Measurements from ENCODE around the gene AIDA.
"Not testable (repeated sequence)": the region's sequence is repeated elsewhere in the genome, so short reads cannot be mapped to it uniquely, and the experiment has no call there.

The AIDA gene

DNA sequence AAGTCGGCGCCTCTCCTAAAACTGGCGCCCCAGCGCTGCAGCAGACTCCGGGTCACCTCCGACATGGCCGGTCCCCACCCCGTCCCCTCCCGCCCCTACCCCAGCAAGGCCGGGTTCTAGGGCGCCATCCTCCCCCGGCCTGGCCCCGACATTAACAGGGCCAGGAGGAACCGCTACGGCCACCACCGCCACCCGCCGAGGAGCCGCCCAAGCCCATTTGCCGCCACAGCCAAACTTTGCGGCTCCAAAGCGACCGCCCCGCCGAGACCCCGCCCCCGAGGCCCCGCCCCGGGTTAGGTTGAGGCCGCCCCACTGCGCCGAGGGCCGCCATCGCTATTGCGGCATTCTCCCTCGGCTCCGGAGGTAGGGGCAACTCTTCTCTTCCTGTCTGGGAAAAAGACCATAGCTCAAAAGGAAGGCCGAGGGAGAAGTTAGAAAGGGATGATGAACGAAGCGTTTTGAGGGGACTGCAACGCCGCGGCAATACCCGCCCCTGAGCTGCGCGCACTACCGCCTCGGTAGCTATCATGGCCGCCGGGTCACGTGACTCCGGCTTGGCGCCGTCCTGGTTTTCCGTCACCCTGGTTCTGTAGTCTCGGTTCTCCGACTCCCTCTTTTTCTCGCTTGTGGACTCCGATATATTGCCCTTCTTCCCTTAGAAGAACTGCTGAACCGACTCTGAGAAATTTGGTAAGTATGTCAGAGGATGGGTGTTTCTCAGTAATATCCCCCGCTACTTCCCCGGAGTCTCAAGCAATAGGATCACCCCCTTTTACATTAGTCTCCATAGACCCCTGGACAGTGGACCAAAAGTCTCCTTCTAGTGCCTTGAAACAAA lies at the start of gene AIDA, which contains the start of gene BROX:
AIDA (minus strand) TSS at position 239 of the 838 bp plus-strand sequence; CDS start at position 65, 174 bp downstream.
BROX (plus strand) TSS at position 312 of the 838 bp plus-strand sequence. CDS start 3,136 bp downstream, outside the sequence.
- peak; percentile 94 for DNase-seq (ENCODE audit: low read depth)

GRCh38 chr1:222761083-222761482 lies 48.8 kb upstream of the AIDA start:
- DNase-seq (ENCODE audit: low read depth), result no peak

DNA sequence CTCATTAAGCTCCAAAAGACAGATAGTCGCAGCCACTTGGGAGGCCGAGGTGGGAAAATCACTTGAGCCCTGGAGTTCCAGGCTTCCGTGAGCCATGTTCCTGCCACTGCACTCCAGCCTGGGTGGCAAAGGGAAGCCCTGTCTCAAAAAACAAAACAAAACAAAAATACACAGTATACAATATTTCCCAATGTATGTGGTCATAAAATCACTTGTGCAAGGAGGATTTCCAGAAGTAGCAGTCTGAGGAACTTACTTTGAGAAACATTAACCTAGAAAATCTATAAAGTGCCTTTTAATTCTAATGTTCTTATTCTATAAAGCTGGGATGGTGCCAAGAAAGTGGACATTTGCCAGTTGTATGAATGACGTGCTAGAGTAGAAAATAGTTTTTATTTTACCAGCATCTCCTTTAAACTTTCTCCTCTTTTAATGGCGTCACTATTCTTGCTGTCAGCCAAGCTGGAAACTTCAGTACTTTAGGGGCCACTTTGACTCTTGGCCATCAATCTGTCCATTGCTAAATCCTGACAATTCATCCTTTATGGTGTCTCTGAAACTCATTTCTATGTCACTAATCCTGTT lies 47.3 kb upstream of the AIDA start:
- DNase-seq (ENCODE audit: low read depth), result no peak

GRCh38 chr1:222757646-222758268 lies 45.5 kb upstream of the AIDA start:
- no peak for DNase-seq (ENCODE audit: low read depth)

- no peak for DNase-seq (ENCODE audit: low read depth)
Measured at GRCh38 chr1:222754366-222755139, 42.3 kb upstream of the AIDA start.

GRCh38 chr1:222751255-222751654 lies 39.0 kb upstream of the AIDA start:
- no peak for DNase-seq (ENCODE audit: low read depth)

GRCh38 chr1:222750651-222751050 lies 38.4 kb upstream of the AIDA start:
- DNase-seq (ENCODE audit: low read depth), result no peak

GRCh38 chr1:222749927-222750326 lies 37.6 kb upstream of the AIDA start:
- no peak for DNase-seq (ENCODE audit: low read depth)

DNA sequence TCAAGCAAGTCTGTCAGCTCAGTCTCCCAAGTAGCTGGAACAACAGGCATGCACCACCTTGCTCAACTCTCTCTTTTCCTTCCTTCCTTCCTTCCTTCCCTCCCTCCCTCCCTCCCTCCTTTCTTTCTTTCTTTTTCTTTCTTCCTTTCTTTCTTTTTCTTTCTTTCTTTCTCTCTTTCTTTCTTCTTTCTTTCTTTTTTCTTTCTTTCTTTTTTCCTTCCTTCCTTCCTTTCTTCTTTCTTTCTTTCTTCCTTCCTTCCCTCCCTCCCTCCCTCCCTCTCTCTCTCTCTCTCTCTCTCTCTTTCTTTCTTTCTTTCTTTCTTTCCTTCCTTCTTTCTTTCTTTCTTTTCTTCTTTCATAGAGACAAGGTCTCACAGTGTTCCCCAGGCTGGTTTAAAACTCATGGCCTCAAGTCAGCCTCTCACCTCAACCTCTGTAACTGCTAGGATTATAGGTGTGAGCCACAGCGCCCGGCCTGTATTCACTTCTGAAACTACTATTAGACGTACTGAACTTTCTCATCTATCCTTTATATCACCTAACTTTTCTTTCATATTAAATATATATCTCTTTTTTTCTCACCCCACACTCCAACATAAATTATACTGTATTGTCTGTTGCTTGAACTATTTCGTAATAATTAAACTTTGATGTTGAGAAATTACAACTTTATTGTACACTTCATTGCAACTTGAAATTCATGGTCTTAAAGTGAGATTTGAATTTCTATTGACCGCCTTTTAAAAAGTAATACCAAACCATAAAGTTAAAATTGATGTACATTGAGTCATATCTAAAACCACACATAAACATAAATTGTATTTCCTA lies 29.6 kb upstream of the AIDA start:
- not testable (repeated sequence) for DNase-seq (ENCODE audit: low read depth)

DNA sequence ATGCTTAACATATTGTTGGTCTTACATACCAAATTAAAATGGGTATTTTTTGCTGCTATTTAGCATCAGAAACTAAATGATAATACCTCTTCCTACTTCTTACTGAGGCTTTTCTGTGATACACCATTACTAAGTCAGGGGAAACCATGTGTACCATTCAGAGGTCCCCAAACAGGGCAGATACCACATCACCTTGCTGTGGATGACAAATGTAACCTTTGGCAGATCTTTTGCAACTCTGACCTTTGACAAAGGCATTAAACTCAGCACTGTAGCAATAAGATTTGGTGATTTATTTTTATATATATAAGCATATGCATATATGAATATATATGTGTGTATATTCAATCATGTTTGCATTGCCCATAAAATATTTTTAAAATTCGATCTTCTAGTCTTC lies 27.6 kb upstream of the AIDA start:
- DNase-seq (ENCODE audit: low read depth), result no peak

DNA sequence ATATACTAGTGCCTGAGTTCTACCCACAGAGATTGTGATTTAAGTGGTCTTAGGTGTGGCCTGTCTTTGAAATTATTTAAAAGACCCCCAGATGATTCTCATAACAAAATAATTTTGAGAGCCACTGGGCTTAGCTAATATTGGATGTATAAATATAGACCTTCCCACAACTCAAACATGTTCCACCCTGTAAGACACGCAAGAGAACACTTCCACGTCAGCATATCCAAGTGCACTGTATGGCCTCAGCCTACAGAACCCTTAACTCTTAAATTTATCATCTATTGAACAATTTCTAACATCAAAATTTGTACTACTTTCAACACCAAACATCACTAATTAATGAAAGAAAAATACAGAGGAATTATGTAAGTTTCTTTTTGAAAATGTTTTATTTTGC lies 27.2 kb upstream of the AIDA start:
- DNase-seq (ENCODE audit: low read depth), result no peak

GRCh38 chr1:222736972-222737371 lies 24.7 kb upstream of the AIDA start, which contains the start of gene FAM177B:
Gene FAM177B (plus strand): TSS chr1:222737202. CDS start chr1:222746546, 9,344 bp downstream.
- no peak for DNase-seq (ENCODE audit: low read depth)

- no peak for DNase-seq (ENCODE audit: low read depth)
Measured at GRCh38 chr1:222736470-222736869, 24.2 kb upstream of the AIDA start.

GRCh38 chr1:222734740-222735139 lies 22.4 kb upstream of the AIDA start:
- no peak for DNase-seq (ENCODE audit: low read depth)

- DNase-seq (ENCODE audit: low read depth), result no peak
Measured at GRCh38 chr1:222732216-222733159, 20.2 kb upstream of the AIDA start.

GRCh38 chr1:222730866-222731265 lies 18.6 kb upstream of the AIDA start:
- DNase-seq (ENCODE audit: low read depth), result no peak

DNA sequence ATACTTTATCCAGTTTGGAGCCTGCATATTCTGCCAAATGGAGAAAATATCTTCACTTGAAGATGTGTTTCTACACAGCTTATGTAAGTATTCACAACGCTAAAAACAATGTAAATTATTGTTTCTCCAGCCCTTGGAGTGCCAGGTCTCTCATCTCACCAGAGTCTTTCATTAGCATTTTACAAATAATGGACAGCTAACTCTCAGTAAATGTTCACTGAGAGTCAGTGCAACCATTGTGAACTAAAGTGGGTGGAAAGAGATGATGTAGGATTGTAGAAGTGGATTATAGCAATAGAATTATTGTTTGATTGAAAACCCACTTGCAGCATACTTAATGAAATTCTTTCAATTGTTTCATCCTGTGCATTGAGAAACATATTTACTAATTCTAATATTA lies 16.5 kb upstream of the AIDA start:
- no peak for DNase-seq (ENCODE audit: low read depth)

GRCh38 chr1:222716393-222716792 lies 4.1 kb upstream of the AIDA start:
- DNase-seq (ENCODE audit: low read depth), result no peak

- peak; percentile 80 for DNase-seq (ENCODE audit: low read depth)
Measured at GRCh38 chr1:222713091-222713961, 1.0 kb upstream of the AIDA start.
